NCI-H748 treated with DMSO at 0.1 percent for 48 hours (cell line): ENCODE measurements around the gene INAVA.
"Not testable (repeated sequence)": the region's sequence is repeated elsewhere in the genome, so short reads cannot be mapped to it uniquely, and the experiment has no call there.

Experiments used
- DNase-seq: peaks from one replicate; lab custom pipeline; 2025; lab: John Stamatoyannopoulos, UW

INAVA gene

GRCh38 chr1:200963888-200964287 is 69.2 kb downstream of the INAVA start:
- not testable (repeated sequence) for DNase-seq
